ENCODE results near the gene HS2ST1. TPM values are rescaled to one million over a fixed set of nuclear protein-coding genes. Genes with fewer than 3 reads are reported as not detected.

The HS2ST1 gene
- total RNA-seq, 1 experiment from 2014 or later: 57.2 TPM

- Mint-ChIP-seq H3K4me3 (ENCODE audit: unreplicated experiment) (no peak overlapping the region), H3K27ac (ENCODE audit: unreplicated experiment) (no peak overlapping the region), H3K36me3 (ENCODE audit: insufficient read depth, unreplicated experiment) (peaks cover 7% of the 10 kb centered on the region), H3K27me3 (ENCODE audit: insufficient read depth, unreplicated experiment) (no peaks in the 10 kb centered on the region), H3K9me3 (ENCODE audit: unreplicated experiment) (peaks cover 11% of the 10 kb centered on the region), H3K4me1 (ENCODE audit: low read depth, unreplicated experiment) (peaks cover 15% of the 10 kb centered on the region)
- intact Hi-C loops (cut with micrococcal nuclease; ENCODE audit: unreplicated experiment): no loop called here
- POLR2A ChIA-PET: no interaction called here
- Histone ChIP-seq H3K9me3 (no peaks in the 10 kb centered on the region), H3K4me1 (no peaks in the 10 kb centered on the region), H3K27me3 (replicated peaks; ENCODE audit: control insufficient read depth, insufficient read depth, low read length) (no peaks in the 10 kb centered on the region), H3K4me3 (ENCODE audit: low read depth, low read length) (no peak overlapping the region), H3K36me3 (ENCODE audit: control insufficient read depth, insufficient read depth, low read length) (no peaks in the 10 kb centered on the region)
- TF ChIP-seq, protein P1, sequence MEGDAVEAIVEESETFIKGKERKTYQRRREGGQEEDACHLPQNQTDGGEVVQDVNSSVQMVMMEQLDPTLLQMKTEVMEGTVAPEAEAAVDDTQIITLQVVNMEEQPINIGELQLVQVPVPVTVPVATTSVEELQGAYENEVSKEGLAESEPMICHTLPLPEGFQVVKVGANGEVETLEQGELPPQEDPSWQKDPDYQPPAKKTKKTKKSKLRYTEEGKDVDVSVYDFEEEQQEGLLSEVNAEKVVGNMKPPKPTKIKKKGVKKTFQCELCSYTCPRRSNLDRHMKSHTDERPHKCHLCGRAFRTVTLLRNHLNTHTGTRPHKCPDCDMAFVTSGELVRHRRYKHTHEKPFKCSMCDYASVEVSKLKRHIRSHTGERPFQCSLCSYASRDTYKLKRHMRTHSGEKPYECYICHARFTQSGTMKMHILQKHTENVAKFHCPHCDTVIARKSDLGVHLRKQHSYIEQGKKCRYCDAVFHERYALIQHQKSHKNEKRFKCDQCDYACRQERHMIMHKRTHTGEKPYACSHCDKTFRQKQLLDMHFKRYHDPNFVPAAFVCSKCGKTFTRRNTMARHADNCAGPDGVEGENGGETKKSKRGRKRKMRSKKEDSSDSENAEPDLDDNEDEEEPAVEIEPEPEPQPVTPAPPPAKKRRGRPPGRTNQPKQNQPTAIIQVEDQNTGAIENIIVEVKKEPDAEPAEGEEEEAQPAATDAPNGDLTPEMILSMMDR (IDR thresholded peaks at IDR 0.05; ENCODE audit: insufficient read depth in 1 of 2, low read depth in 1 of 2, low read length in 1 of 2, severe bottlenecking in 1 of 2, unreplicated experiment in 1 of 2): no peak
- no peak for DNase-seq
- BruUV-seq (replicated peaks): no TSS peak
- CTCF ChIA-PET: no interaction called here
These were observed 147.3 kb downstream of the HS2ST1 start for GRCh38 chr1:87061742-87062156.

DNA sequence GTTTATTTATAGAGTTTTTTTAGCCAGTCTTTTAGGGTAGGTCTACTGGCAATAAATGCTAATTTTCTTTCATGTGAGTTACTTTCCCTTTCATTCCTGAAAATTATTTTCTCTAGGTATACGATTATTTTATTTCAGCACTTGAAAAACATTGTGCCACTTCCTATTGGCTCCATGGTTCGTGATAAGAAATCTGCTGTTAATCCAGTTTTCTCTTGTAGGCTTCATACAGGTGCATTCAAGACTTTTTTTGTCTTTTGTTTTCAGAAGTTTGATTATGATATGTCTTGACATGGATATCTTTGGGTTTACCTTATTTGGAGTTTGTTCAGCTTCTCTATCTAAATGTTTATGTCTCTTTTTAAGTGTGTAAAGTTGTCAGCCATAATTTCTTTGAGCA lies 148.3 kb downstream of the HS2ST1 start:
- Histone ChIP-seq H3K4me1 (no peaks in the 10 kb centered on the region), H3K36me3 (ENCODE audit: control insufficient read depth, insufficient read depth, low read length) (no peaks in the 10 kb centered on the region), H3K9me3 (no peaks in the 10 kb centered on the region), H3K4me3 (ENCODE audit: low read depth, low read length) (no peak overlapping the region), H3K27me3 (replicated peaks; ENCODE audit: control insufficient read depth, insufficient read depth, low read length) (no peaks in the 10 kb centered on the region)
- H3K27ac Mint-ChIP-seq (ENCODE audit: unreplicated experiment): no peak overlapping the region
- H3K9me3 Mint-ChIP-seq (ENCODE audit: unreplicated experiment): peaks cover 11% of the 10 kb centered on the region
- ChIA-PET POLR2A (no interaction called here), CTCF (no interaction called here)
- no peaks in the 10 kb centered on the region for H3K27me3 Mint-ChIP-seq (ENCODE audit: insufficient read depth, unreplicated experiment)
- peaks cover 14% of the 10 kb centered on the region for H3K4me1 Mint-ChIP-seq (ENCODE audit: low read depth, unreplicated experiment)
- peaks cover 7% of the 10 kb centered on the region for H3K36me3 Mint-ChIP-seq (ENCODE audit: insufficient read depth, unreplicated experiment)
- intact Hi-C loops (cut with micrococcal nuclease; ENCODE audit: unreplicated experiment): no loop called here
- DNase-seq: no peak
- TF ChIP-seq, protein P1 (IDR thresholded peaks at IDR 0.05; ENCODE audit: insufficient read depth in 1 of 2, low read depth in 1 of 2, low read length in 1 of 2, severe bottlenecking in 1 of 2, unreplicated experiment in 1 of 2): no peak
- H3K4me3 Mint-ChIP-seq (ENCODE audit: unreplicated experiment): no peak overlapping the region
- BruUV-seq (replicated peaks): no TSS peak

- H3K27ac Mint-ChIP-seq (ENCODE audit: unreplicated experiment): no peak overlapping the region
- BruUV-seq (replicated peaks): no TSS peak
- TF ChIP-seq, protein P1 (IDR thresholded peaks at IDR 0.05; ENCODE audit: insufficient read depth in 1 of 2, low read depth in 1 of 2, low read length in 1 of 2, severe bottlenecking in 1 of 2, unreplicated experiment in 1 of 2): no peak
- intact Hi-C loops (cut with micrococcal nuclease; ENCODE audit: unreplicated experiment): no loop called here
- H3K4me1 Mint-ChIP-seq (ENCODE audit: low read depth, unreplicated experiment): peaks cover 9% of the 10 kb centered on the region
- no peaks in the 10 kb centered on the region for H3K27me3 ChIP-seq (replicated peaks; ENCODE audit: control insufficient read depth, insufficient read depth, low read length)
- no peaks in the 10 kb centered on the region for H3K36me3 ChIP-seq (ENCODE audit: control insufficient read depth, insufficient read depth, low read length)
- no peaks in the 10 kb centered on the region for H3K9me3 ChIP-seq
- no peak overlapping the region for H3K4me3 ChIP-seq (ENCODE audit: low read depth, low read length)
- no peaks in the 10 kb centered on the region for H3K36me3 Mint-ChIP-seq (ENCODE audit: insufficient read depth, unreplicated experiment)
- no peak overlapping the region for H3K4me3 Mint-ChIP-seq (ENCODE audit: unreplicated experiment)
- no peaks in the 10 kb centered on the region for H3K4me1 ChIP-seq
- H3K27me3 Mint-ChIP-seq (ENCODE audit: insufficient read depth, unreplicated experiment): no peaks in the 10 kb centered on the region
- POLR2A ChIA-PET: no interaction called here
- DNase-seq: no peak
- CTCF ChIA-PET: no interaction called here
- H3K9me3 Mint-ChIP-seq (ENCODE audit: unreplicated experiment): peaks cover 11% of the 10 kb centered on the region
These were observed 149.9 kb downstream of the HS2ST1 start for GRCh38 chr1:87064309-87064708.

Measured in Caco-2 (cell line).